ENCODE measurements around the gene SPOCK3. TPM values are rescaled to one million over a fixed set of nuclear protein-coding genes. Genes with fewer than 3 reads are reported as not detected.

SPOCK3 gene
- total and polyA plus RNA-seq, 12 donors = 0.08 to 0.53 (median 0.37) TPM; not detected in 9

- DNase-seq = no peak
- H3K4me3 ChIP-seq = no peak overlapping the region
- no peak for ATAC-seq
- no peaks in the 10 kb centered on the region for H3K9me3 ChIP-seq
- no peak overlapping the region for H3K27ac ChIP-seq
- H3K27me3 ChIP-seq = no peaks in the 10 kb centered on the region
- intact Hi-C loops (cut with DNase I) = no loop called here
- no peaks in the 10 kb centered on the region for H3K4me1 ChIP-seq
- no peaks in the 10 kb centered on the region for H3K36me3 ChIP-seq
- 69 to 74% methylated on average over 3 of the region's 3 CpGs for WGBS, 2 donors
- no peak for TF ChIP-seq CTCF (IDR thresholded peaks at IDR 0.05)
These were observed 198.9 kb downstream of the SPOCK3 start for GRCh38 chr4:167035390-167035789.

- DNase-seq = no peak
- no peak for ATAC-seq
- no peak for TF ChIP-seq CTCF (IDR thresholded peaks at IDR 0.05)
- H3K27ac ChIP-seq = no peak overlapping the region
- H3K27me3 ChIP-seq = no peaks in the 10 kb centered on the region
- intact Hi-C loops (cut with DNase I) = no loop called here
- H3K36me3 ChIP-seq = no peaks in the 10 kb centered on the region
- no peaks in the 10 kb centered on the region for H3K4me1 ChIP-seq
- WGBS, 2 donors = 55 to 57% methylated on average over 2 of the region's 2 CpGs
- H3K4me3 ChIP-seq = no peak overlapping the region
- H3K9me3 ChIP-seq = no peaks in the 10 kb centered on the region
These were observed 199.3 kb downstream of the SPOCK3 start for GRCh38 chr4:167034983-167035382.

- Histone ChIP-seq H3K9me3 (no peaks in the 10 kb centered on the region), H3K27me3 (no peaks in the 10 kb centered on the region), H3K4me3 (no peak overlapping the region), H3K27ac (no peak overlapping the region), H3K36me3 (no peaks in the 10 kb centered on the region), H3K4me1 (no peaks in the 10 kb centered on the region)
- TF ChIP-seq CTCF (IDR thresholded peaks at IDR 0.05) = no peak
- DNase-seq = no peak
- ATAC-seq = no peak
- 79 to 88% methylated on average over 3 of the region's 3 CpGs for WGBS, 2 donors
- intact Hi-C loops (cut with DNase I) = no loop called here
These were observed 201.4 kb downstream of the SPOCK3 start for GRCh38 chr4:167032871-167033270.

GRCh38 chr4:167031534-167032156, 202.6 kb downstream of the SPOCK3 start:
- Histone ChIP-seq H3K9me3 (no peaks in the 10 kb centered on the region), H3K36me3 (no peaks in the 10 kb centered on the region), H3K4me3 (no peak overlapping the region), H3K27ac (no peak overlapping the region), H3K27me3 (no peaks in the 10 kb centered on the region), H3K4me1 (no peaks in the 10 kb centered on the region)
- 59 to 62% methylated on average over 3 of the region's 3 CpGs for WGBS, 2 donors
- DNase-seq (no peak), ATAC-seq (no peak)
- TF ChIP-seq CTCF (IDR thresholded peaks at IDR 0.05) = no peak
- intact Hi-C loops (cut with DNase I) = no loop called here
